Endothelial cell of umbilical vein (primary cell): ENCODE measurements around the gene TEX48.

ENCODE experiments used
- CTCF ChIP-seq, 2 donors: IDR thresholded peaks; 1 replicate in 1 of 2; 2 replicates in 1 of 2; pipeline ENCODE4 v1.5.1; 2011; ENCODE audit warnings: low read length in 2 of 2, mild to moderate bottlenecking in 2 of 2, moderate library complexity in 2 of 2, control low read depth in 1 of 2, inconsistent platforms in 1 of 2, low read depth in 1 of 2; ENCODE audit not compliant: insufficient read depth in 1 of 2; ENCODE audit errors: extremely low read depth in 1 of 2
- POLR2A ChIP-seq: IDR thresholded peaks from 2 replicates; pipeline ENCODE4 v1.6.1; 2012; ENCODE audit warnings: low read depth, mild to moderate bottlenecking, control low read depth, low read length

GRCh38 chr9:114690308-114690707 is 8.3 kb upstream of the TEX48 start:
- no peak for TF ChIP-seq CTCF (IDR thresholded peaks at IDR 0.05; ENCODE audit: extremely low read depth in 1 of 2, insufficient read depth in 1 of 2, low read depth in 1 of 2, low read length in 2 of 2)
- TF ChIP-seq POLR2A: no peak
